HEK293 (cell line): ENCODE data around the gene SBNO2.

Source experiments
- CTCF ChIA-PET: fragments of 350-600 bp; formaldehyde crosslinking; extraction: SDS; loops from one replicate; lab custom pipeline; 2021; ENCODE audit warnings: antibody characterized with exemption; lab: Yijun Ruan, JAX
- POLR2A ChIA-PET: fragments of 300-600 bp; formaldehyde crosslinking; extraction: SDS; loops from one replicate; lab custom pipeline; 2020; ENCODE audit warnings: antibody characterized with exemption, inconsistent platforms; lab: Yijun Ruan, JAX
- H3K27ac ChIP-seq: fragments of 200-500 bp; sonication (Bioruptor generic); 2 replicates; pipeline ENCODE4 v1.5.1; 2014; ENCODE audit warnings: low read depth, low read length, control low read depth, inconsistent platforms; ENCODE audit errors: extremely low read depth
- H3K36me3 ChIP-seq, 2 experiments: fragments of 200-500 bp in 1 of 2; sonication (Bioruptor generic) in 1 of 2; 1 replicate in 1 of 2; 2 replicates in 1 of 2; pipeline ENCODE4 v1.5.1; 2014 to 2017; ENCODE audit warnings: inconsistent platforms in 2 of 2, low read length in 2 of 2; ENCODE audit not compliant: control insufficient read depth in 2 of 2, insufficient read depth in 1 of 2
- H3K4me1 ChIP-seq: fragments of 200-500 bp; sonication (Bioruptor generic); 2 replicates; pipeline ENCODE4 v1.5.1; 2014; ENCODE audit warnings: mild to moderate bottlenecking, low read length, inconsistent platforms; ENCODE audit not compliant: control insufficient read depth, insufficient read depth
- H3K4me3 ChIP-seq: 2 replicates; pipeline ENCODE4 v1.5.1; 2011; ENCODE audit warnings: low read depth, mild to moderate bottlenecking, control low read depth, low read length, moderate library complexity
- H3K9me3 ChIP-seq: fragments of 200-500 bp; sonication (Bioruptor generic); 2 replicates; pipeline ENCODE4 v1.5.1; 2014; ENCODE audit warnings: low read depth, low read length, inconsistent platforms; ENCODE audit not compliant: control insufficient read depth, insufficient read depth
- BCL11B ChIP-seq: fragments of 450-650 bp; formaldehyde crosslinking; IDR thresholded peaks from 2 replicates; pipeline ENCODE4 v1.5.1; 2016; ENCODE audit warnings: low read depth, missing biosample characterization, missing genetic modification characterization
- INSM2 ChIP-seq: fragments of 450-650 bp; formaldehyde crosslinking; IDR thresholded peaks from 2 replicates; pipeline ENCODE4 v1.5.1; 2016; ENCODE audit warnings: missing biosample characterization, missing genetic modification characterization
- KLF8 ChIP-seq: fragments of 450-650 bp; formaldehyde crosslinking; IDR thresholded peaks from 2 replicates; pipeline ENCODE4 v1.5.1; 2016; ENCODE audit warnings: missing biosample characterization, missing genetic modification characterization
- PRDM10 ChIP-seq: fragments of 450-650 bp; formaldehyde crosslinking; IDR thresholded peaks from 2 replicates; pipeline ENCODE4 v1.5.1; 2016; ENCODE audit warnings: missing biosample characterization, missing genetic modification characterization
- ZBTB10 ChIP-seq: fragments of 450-650 bp; formaldehyde crosslinking; IDR thresholded peaks from 2 replicates; pipeline ENCODE4 v1.5.1; 2016; ENCODE audit warnings: missing biosample characterization, missing genetic modification characterization
- ZBTB20 ChIP-seq: fragments of 450-650 bp; formaldehyde crosslinking; IDR thresholded peaks from 2 replicates; pipeline ENCODE4 v1.5.1; 2016; ENCODE audit warnings: missing biosample characterization, missing genetic modification characterization
- ZEB2 ChIP-seq: fragments of 450-650 bp; formaldehyde crosslinking; IDR thresholded peaks from 2 replicates; pipeline ENCODE4 v1.5.1; 2016; ENCODE audit warnings: missing biosample characterization, missing genetic modification characterization
- ZFP3 ChIP-seq: fragments of 450-650 bp; formaldehyde crosslinking; IDR thresholded peaks from 2 replicates; pipeline ENCODE4 v1.5.1; 2016; ENCODE audit warnings: low read depth, missing biosample characterization, missing genetic modification characterization
- ZNF2 ChIP-seq: fragments of 450-650 bp; formaldehyde crosslinking; IDR thresholded peaks from 2 replicates; pipeline ENCODE4 v1.5.1; 2016; ENCODE audit warnings: missing biosample characterization, missing genetic modification characterization
- ZNF239 ChIP-seq: fragments of 450-650 bp; formaldehyde crosslinking; IDR thresholded peaks from 2 replicates; pipeline ENCODE4 v1.5.1; 2016; ENCODE audit warnings: missing biosample characterization, missing genetic modification characterization
- ZNF324 ChIP-seq: fragments of 450-650 bp; formaldehyde crosslinking; IDR thresholded peaks from 2 replicates; pipeline ENCODE4 v1.5.1; 2016; ENCODE audit warnings: missing biosample characterization, missing genetic modification characterization
- ZNF394 ChIP-seq: fragments of 450-650 bp; formaldehyde crosslinking; IDR thresholded peaks from 2 replicates; pipeline ENCODE4 v1.5.1; 2016; ENCODE audit warnings: missing biosample characterization, missing genetic modification characterization, mild to moderate bottlenecking, moderate library complexity, borderline replicate concordance
- ZNF510 ChIP-seq: fragments of 450-650 bp; formaldehyde crosslinking; IDR thresholded peaks from 2 replicates; pipeline ENCODE4 v1.5.1; 2018; ENCODE audit warnings: mild to moderate bottlenecking, missing genetic modification characterization, missing biosample characterization; ENCODE audit not compliant: insufficient replicate concordance
- ZNF654 ChIP-seq: fragments of 450-650 bp; formaldehyde crosslinking; IDR thresholded peaks from 2 replicates; pipeline ENCODE4 v1.5.1; 2016; ENCODE audit warnings: low read depth, missing biosample characterization, missing genetic modification characterization
- ZNF660 ChIP-seq: fragments of 450-650 bp; IDR thresholded peaks from 2 replicates; pipeline ENCODE4 v1.5.1; 2018; ENCODE audit warnings: missing biosample characterization, mild to moderate bottlenecking, missing genetic modification characterization
- ZNF76 ChIP-seq: fragments of 450-650 bp; formaldehyde crosslinking; IDR thresholded peaks from 2 replicates; pipeline ENCODE4; 2016; ENCODE audit warnings: low read depth, missing biosample characterization, missing genetic modification characterization, borderline replicate concordance
- TF ChIP-seq, protein P1 (sequence below): fragments of 450-650 bp; formaldehyde crosslinking; IDR thresholded peaks from 2 replicates; pipeline ENCODE4 v1.5.1; 2017; ENCODE audit warnings: missing biosample characterization, missing genetic modification characterization
- TF ChIP-seq, protein P2 (sequence below): fragments of 450-650 bp; formaldehyde crosslinking; IDR thresholded peaks from 2 replicates; pipeline ENCODE4 v1.5.1; 2016; ENCODE audit warnings: missing biosample characterization, missing genetic modification characterization
- TF ChIP-seq, protein P3 (sequence below): fragments of 450-650 bp; formaldehyde crosslinking; optimal IDR thresholded peaks from 2 replicates; pipeline ENCODE3; 2016; ENCODE audit warnings: missing biosample characterization, mild to moderate bottlenecking, missing genetic modification characterization
- TF ChIP-seq, protein P4 (sequence below): fragments of 450-650 bp; formaldehyde crosslinking; IDR thresholded peaks from 2 replicates; pipeline ENCODE4 v1.5.1; 2016; ENCODE audit warnings: missing biosample characterization, missing genetic modification characterization

Gene SBNO2

GRCh38 chr19:1113030-1113985 lies 60.8 kb downstream of the SBNO2 start:
- Histone ChIP-seq H3K4me3 (no peak overlapping the region), H3K27ac (no peak overlapping the region), H3K4me1 (peaks cover 4% of the 10 kb centered on the region; the same call in 1 of the 2 replicates), H3K36me3 (peaks cover 0 to 46% of the 10 kb centered on the region in 2 experiments; a peak in 1 of 3 replicates), H3K9me3 (no peaks in the 10 kb centered on the region)
- POLR2A ChIA-PET: interaction anchor here (0.5 to 1.7 kb wide), 11 partner anchors 9 to 156 kb away, joined by 3 to 8 read pairs (median 4); partner anchors contain the start of genes ABCA7, CBARP, CIRBP and GPX4
- CTCF ChIA-PET: interaction anchor here (0.6 to 3.9 kb wide), 29 partner anchors 10 to 388 kb away, joined by 3 to 40 read pairs (median 4); partner anchors contain the start of genes CBARP, GPX4 and RNU6-2
- TF ChIP-seq ZNF660 (tag by site-specific recombination) (peak; percentile 58; the same call in 1 of the 2 replicates), PRDM10 (tag by site-specific recombination) (peak; percentile 93), BCL11B (tag by site-specific recombination) (peak; percentile 44; the same call in 1 of the 2 replicates), ZNF394 (tag by site-specific recombination) (no peak), ZBTB20 (tag by site-specific recombination) (no peak; the same call in 1 of the 2 replicates), ZBTB10 (tag by site-specific recombination) (peak; percentile 94), KLF8 (peak; percentile 72), ZNF510 (no peak), ZEB2 (peak; percentile 57), ZNF76 (tag by site-specific recombination) (peak; percentile 25; the same call in 1 of the 2 replicates), ZNF654 (peak; percentile 64), ZFP3 (no peak), ZNF324 (tag by site-specific recombination) (0 out of 2 replicates have a peak, but pooled peaks have one; percentile 40), ZNF239 (tag by site-specific recombination) (no peak), INSM2 (tag by site-specific recombination) (peak; percentile 50; the same call in 1 of the 2 replicates), ZNF2 (tag by site-specific recombination) (no peak; the same call in 1 of the 2 replicates)
- TF ChIP-seq, protein P1, sequence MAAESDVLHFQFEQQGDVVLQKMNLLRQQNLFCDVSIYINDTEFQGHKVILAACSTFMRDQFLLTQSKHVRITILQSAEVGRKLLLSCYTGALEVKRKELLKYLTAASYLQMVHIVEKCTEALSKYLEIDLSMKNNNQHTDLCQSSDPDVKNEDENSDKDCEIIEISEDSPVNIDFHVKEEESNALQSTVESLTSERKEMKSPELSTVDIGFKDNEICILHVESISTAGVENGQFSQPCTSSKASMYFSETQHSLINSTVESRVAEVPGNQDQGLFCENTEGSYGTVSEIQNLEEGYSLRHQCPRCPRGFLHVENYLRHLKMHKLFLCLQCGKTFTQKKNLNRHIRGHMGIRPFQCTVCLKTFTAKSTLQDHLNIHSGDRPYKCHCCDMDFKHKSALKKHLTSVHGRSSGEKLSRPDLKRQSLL (tag by site-specific recombination): no peak
- TF ChIP-seq, protein P2, sequence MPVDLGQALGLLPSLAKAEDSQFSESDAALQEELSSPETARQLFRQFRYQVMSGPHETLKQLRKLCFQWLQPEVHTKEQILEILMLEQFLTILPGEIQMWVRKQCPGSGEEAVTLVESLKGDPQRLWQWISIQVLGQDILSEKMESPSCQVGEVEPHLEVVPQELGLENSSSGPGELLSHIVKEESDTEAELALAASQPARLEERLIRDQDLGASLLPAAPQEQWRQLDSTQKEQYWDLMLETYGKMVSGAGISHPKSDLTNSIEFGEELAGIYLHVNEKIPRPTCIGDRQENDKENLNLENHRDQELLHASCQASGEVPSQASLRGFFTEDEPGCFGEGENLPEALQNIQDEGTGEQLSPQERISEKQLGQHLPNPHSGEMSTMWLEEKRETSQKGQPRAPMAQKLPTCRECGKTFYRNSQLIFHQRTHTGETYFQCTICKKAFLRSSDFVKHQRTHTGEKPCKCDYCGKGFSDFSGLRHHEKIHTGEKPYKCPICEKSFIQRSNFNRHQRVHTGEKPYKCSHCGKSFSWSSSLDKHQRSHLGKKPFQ (tag by site-specific recombination): no peak
- TF ChIP-seq, protein P3, sequence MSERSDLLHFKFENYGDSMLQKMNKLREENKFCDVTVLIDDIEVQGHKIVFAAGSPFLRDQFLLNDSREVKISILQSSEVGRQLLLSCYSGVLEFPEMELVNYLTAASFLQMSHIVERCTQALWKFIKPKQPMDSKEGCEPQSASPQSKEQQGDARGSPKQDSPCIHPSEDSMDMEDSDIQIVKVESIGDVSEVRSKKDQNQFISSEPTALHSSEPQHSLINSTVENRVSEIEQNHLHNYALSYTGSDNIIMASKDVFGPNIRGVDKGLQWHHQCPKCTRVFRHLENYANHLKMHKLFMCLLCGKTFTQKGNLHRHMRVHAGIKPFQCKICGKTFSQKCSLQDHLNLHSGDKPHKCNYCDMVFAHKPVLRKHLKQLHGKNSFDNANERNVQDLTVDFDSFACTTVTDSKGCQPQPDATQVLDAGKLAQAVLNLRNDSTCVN (tag by site-specific recombination): peak; percentile 29
- TF ChIP-seq, protein P4, sequence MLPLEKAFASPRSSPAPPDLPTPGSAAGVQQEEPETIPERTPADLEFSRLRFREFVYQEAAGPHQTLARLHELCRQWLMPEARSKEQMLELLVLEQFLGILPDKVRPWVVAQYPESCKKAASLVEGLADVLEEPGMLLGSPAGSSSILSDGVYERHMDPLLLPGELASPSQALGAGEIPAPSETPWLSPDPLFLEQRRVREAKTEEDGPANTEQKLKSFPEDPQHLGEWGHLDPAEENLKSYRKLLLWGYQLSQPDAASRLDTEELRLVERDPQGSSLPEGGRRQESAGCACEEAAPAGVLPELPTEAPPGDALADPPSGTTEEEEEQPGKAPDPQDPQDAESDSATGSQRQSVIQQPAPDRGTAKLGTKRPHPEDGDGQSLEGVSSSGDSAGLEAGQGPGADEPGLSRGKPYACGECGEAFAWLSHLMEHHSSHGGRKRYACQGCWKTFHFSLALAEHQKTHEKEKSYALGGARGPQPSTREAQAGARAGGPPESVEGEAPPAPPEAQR (tag by site-specific recombination): no peak
